Measurements from ENCODE around the gene THOC6.

Gene THOC6

DNA sequence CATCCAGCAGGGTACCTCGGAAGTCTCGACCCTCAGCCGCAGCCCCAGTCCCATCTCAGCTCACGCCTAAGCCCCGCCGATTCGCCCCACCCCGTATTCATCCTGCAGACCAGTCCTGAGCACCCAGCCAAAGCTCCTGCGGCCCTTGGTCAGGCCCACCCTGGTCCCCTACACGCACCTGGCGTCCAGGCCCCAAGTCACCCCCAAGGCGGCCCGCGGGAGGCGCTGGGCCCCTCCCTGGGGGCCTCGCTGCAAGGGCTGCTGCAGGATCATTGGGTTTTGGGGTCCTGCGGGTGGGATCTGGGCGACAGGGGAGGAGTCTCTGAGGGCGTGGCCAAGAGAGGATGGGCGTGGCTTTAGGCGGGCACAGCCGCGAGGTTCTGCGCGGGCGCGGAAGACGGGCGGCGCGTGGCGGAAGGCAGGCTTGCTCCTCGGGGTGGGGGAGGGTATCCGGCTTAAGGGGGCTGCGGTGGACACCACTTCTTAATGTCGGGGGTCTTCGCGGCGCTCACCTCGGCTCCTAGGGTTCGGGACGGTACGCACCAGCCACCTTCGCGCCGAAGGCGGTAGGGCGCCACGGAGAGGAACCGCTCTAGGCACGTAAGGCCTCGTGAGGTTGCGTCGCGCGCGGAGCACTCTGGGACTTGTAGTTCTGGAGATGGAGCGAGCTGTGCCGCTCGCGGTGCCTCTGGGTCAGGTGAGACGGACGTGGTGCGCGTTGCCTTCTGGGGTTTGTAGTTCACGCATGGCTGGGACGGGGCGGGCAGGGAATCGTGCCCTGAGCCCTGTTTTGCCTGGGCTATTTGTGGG, at the start of gene THOC6, which contains the start of gene HCFC1R1:
THOC6 (plus strand) TSS at position 367 of the 810 bp plus-strand sequence; CDS start at position 659, 292 bp downstream.
HCFC1R1 (minus strand) TSS at position 274 of the 810 bp plus-strand sequence; CDS start at position 273, 1 bp downstream.
- DNase-seq = peak; percentile 98

DNA sequence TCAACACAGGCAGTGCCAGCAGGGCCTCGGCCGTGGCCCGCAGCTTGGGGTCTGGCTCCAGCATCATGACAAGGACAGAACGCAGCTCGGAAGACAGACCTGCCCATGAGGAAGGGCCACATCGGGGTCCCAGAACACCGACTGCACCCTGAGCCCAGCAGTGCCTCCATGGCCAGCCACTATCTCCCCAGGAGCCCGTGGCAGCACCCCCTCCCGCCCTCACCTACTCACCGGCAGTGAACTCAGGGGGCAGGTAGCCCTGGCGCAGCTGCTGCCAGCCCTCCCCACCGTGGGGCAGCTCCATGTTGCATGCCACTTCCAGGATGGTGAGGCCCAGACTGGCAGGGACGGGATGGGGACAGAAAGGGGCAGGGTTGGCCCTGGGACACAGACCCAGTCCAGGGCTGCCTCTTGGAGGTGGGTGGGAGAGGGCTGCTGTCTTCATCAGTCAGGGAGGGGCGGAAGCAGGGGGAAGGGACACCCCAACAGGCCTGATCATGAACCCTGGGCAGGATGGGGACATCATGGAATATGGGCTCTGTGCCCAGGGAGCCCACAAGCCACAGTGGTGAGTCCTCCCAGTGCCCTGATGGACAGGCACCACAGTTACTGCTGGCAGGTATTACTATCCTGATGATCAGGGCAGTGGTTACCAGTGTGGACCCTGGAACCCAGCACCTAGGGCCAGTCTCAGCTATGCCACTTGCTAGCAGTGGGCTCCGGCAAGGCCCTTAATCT, 49.3 kb upstream of the THOC6 start:
- no peak for DNase-seq

DNA sequence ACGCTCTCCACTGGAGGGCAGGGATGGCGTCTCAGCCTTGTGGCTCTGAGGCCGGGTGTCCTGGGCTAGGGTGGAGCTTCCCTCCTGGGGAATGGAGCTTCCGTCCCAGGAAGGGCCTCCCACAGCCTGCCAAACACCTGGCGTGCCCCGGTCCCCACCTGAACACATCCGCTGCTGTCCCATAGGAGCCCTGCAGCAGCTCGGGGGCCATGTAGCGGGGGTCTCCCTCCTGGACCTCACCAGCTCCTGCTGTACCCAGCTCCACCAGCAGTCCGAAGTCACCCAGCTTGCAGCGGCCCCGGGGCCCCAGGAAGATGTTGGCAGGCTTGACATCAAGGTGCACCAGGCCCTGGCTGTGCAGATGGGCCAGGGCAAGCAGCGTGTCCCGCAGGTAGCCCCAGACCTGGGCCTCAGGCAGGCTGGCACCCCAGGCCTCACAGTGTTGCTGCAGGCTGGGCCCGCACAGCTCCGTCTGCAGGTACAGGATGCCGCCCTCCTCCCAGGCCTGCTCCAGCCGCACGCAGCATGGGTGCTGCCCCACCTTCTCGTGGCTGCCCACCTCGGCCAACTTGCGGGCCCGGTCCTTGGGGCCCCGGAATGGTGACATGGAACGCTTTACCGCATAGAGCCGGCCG, 48.6 kb upstream of the THOC6 start:
- DNase-seq = no peak

DNA sequence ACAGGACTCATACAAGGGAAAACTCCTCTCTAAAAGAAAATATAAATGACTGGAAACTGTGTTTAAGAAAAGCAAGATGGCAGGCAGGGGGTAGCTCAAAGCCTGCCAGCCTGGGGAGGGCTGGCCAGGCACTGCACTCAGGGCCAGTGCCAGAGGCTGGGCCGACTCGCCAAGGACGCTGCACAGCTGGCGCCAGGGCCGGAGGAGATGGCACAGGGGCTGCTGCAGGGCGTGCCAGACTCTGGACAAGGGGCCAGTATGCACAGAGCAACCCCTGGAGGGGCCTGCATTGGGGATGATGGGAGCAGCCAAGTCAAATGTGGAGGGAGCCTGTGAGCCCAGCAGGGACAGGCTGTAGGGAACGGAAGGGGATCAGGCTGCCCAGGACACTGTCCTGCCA, 47.6 kb upstream of the THOC6 start:
- DNase-seq = no peak

DNA sequence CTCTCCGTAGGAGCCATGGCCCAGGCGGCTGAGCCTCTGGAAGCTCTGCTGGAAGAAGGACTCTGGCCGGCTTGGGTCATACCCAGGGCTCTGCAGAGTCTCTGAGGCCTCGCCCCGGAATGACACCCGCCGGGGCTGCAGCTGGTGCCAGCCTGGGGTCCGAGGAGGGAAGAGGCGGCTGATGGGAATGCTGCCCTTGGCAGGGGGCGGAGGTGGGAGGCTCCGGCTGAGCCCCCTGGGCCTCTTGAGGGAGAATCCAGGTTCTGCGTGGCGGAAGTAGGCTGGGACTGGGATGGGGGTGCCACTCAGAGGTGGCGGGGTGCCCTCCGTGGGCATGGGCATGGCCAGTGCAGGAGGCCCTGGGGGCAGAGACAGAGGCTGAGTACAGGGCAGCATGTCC, 47.2 kb upstream of the THOC6 start:
- no peak for DNase-seq

DNA sequence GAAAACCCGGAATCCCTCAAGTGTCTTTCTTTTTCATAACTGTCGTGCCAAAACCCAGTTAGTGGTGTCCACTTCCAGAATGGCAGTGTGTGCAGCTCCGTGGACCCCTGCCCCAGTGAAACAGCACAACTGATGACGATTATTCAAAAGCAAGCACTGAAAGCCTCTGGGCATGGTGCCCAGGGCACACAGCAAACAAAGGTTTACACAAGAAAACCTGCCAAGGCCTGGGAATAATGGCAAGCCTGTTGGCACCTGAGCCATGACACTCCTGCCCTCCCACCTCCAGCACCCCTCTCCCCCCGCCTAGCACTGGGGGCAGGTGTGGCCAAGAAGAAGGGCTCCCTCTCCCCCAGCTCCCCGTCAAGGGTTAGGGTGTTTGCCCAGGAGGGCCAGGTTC, 46.4 kb upstream of the THOC6 start:
- DNase-seq = no peak

DNA sequence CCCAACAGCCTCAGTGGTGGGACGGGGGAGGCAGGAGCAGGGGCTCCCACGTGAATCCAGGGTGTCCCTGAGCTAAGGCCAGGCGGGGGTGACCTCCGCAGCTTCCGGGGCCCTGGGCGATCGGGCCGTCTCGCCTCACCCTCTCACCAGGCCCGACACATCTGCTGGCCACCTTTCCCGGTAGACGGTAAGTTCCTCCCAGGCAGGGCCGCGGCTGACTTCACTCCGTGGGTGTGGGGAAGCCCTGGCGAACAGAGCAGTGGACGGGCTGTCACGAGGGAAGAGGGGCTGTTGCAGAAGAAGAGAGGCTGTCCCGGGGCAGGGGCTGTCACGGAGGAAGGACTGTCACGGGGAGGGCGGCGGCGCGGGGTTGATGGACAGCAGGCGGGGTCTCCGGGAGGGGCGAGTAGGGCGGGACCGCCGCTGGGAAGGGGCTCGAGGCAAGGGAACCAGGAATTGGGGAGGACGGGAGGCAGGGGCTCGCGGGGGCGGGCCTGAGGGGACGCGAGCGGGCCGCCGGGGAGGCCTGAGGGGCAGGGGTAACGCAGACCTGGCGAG, 44.1 kb upstream of the THOC6 start:
- DNase-seq = peak; percentile 47

DNA sequence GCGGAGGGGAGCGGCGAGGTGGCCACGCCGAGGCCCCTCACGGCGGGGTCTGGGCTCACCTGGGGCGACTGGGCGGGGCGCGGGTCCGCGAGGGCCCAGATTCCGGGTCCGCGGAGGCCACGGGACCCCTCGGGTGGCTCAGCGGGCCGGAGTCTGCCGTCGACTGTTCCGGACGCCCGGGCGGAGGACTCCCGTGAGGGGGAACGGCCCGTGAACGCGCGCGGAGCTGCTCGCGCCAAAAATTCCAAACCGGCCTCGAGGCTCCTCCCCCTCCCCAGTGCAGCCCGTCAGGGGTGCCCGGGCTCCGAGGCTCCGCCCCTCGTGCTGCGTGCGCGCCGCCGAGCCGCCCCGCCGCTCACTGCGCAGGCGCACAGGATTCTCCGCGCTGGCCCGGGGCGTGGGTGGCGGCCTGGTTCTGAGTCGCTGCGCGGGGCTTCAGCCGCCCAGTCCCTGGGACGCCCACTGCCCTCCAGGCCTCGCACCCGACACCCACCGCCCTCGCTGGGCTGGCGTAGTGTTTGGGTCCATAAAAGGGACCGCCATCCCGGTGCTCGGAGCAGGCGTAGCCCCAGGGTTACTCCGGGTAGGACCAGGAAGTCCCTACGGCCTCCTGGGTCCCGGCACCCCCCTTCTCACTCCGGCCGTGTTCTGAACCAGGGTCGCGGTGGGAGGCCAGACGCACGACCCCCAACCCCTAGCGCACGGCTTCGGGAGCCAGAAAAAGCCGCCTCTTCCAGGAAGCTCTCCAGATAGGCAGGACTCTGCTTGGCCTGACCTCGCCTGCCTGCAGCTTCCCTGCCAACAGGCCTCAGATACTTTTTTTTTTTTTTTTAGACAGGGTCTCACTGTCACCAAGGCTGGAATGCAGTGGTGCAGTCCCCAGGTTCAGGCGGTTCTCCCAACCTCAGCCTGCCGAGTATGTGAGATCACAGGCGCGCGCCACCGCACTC, 43.3 kb upstream of the THOC6 start, which contains the start of gene PKMYT1:
PKMYT1 (minus strand) TSS at position 220 of the 950 bp plus-strand sequence. CDS start 789 bp downstream, outside the sequence.
- DNase-seq = peak; percentile 96

DNA sequence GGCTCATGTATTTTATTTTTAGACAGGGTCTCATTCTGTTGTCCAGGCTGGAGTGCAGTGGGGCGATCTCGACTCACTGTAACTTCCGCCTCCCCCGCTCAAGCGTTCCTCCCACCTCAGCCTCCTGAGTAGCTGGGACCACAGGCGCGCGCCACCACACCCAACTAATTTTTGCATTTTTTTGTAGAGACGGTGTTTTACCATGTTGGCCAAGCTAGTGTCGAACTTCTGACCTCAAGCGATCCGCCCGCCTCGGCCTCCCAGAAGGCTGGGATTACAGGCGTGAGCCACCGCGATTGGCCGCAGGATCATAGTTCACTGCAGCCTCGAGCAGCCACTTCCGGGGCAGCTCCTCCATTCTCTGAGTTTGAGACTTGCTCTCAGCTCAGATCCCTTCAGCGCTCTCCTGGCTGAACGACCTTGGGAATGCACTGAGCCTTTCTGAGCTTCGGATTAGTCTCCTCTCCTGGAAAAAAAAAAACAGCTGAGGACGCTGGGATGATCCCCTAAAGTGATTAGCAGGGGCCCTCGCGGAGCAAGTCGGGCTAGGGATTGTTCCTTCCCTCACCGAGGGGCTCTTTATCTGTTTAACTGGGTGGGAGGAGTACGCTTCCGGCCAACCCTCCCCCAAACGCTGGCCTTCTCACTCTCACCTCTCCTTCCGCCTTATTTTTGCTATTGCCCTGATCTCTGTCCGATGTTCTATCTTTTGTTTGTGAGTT, 42.5 kb upstream of the THOC6 start:
- DNase-seq = no peak

DNA sequence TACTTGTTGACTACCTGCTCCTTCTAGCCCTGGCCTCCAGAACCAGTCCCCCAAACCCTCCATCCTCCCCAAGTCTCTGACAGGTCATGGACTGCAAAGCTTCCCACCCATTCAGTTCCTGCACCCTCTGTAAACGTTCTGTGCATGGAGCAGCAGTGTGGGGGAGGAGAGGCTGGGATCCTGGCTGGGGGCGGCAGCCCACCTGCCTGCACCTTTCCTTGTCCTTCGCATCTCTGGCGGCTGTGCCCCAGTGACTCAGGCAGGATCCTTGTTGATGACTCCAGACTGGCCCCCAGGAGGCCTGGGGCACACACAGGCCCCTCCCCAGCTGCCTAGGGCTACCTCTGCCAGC, 42.0 kb upstream of the THOC6 start:
- DNase-seq = no peak

DNA sequence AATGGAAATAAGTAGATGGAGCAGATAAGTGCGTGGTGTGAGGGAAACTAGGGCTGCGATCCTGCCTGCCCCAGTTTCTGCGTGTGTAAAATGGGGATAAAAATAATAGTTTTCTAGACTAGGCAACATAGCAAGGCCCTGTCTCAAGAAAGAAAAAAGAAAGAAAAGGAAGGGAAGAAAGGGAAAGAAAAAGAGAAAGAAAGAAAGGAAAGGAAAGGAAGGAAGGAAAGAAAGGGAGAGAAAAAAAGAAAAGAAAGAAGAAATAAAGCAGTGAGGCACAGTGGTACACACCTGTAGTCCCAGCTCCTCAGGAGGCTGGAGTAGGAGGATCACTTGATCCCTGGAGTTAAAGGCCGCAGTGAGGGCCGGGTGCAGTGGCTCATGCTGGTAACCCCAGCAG, 41.4 kb upstream of the THOC6 start:
- no peak for DNase-seq

DNA sequence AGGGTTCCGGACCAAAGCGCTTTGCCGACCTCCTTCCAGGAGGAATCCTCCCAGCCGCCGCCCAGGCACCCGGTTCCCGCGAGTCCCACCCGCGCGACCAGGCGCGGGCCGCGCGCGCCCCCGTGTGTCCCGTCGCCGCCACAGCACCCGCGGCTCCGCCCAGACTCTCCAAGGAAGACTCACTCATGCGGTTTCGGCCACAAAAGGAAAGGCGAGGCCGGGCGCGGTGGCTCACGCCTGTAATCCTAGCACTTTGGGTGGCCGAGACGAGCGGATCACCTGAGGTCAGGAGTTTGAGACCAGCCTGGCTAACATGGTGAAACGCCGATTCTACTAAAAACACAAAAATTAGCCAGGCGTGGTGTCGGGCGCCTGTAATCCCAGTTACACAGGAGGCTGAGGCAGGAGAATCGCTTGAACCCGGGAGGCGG, 40.1 kb upstream of the THOC6 start:
- DNase-seq = peak; percentile 88

DNA sequence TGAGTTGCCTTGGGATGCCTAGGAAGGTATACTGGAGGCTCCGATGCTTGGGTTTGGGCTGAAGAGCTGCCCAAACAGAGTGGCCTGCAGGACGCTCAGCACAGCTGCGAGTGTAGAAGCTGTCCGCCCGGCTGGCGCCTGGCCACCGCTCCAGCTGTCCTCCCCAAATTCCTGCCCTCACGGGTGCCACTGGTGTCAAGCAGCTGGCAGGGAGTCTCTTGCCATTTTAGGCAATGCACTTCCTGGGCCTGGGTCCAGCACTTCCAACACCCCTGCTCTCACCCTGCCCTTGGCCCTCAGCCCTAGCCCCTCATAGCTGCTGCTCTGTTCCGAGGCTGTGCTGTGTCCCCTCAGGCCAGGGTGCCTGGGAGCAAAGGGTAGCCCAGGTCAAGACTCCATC, 38.4 kb upstream of the THOC6 start:
- DNase-seq = no peak

DNA sequence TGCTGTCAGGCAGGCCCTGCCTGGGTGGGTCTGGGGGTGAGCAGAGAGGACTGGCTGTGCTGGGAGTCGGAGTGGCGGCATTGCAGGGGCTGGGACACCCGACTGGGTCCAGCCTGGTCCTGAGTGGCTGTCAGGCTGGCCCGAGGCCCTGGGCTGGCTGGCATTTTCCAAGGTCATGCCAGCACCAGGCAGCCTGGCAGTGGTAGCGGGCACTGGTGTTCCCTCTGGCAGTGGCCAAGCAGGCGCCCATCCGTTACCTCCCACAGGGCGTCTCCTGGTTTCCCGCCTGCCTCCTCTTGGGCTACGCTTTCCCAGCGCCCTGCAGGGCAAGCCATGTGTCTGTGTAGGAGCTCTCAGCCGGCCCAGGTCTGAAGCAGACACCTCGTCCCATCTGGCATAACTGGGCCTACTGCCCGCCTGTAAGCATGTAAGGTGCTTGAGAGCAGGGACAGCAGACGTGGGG, 37.9 kb upstream of the THOC6 start:
- DNase-seq = no peak

DNA sequence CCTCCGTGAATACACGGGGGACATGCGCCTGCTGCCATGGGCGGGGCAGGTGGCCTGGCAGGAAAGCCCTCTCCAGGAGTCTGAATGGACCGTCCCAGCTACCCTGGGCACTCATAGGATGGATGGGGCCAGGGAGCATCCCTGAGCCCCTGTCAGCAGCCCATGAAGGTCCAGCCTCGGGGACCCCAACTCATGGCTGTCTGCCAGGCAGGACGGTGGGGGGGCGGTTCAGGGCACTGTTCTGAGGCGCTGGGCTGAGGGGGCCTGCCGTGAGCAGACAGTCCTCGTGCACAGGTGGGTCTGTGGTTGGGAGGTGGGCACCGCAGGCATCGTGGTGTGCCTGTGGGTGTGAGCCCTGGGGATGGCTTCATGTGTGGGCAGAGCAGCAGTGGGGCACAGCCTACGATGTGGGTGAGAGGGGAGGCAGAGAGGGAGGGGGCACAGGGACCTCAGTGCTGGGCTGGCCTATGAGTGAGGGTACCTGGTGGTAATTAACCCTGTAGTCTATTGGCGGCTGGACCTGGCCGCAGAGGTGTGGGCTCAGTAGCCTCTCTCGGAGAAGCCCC, 37.1 kb upstream of the THOC6 start:
- DNase-seq = no peak

DNA sequence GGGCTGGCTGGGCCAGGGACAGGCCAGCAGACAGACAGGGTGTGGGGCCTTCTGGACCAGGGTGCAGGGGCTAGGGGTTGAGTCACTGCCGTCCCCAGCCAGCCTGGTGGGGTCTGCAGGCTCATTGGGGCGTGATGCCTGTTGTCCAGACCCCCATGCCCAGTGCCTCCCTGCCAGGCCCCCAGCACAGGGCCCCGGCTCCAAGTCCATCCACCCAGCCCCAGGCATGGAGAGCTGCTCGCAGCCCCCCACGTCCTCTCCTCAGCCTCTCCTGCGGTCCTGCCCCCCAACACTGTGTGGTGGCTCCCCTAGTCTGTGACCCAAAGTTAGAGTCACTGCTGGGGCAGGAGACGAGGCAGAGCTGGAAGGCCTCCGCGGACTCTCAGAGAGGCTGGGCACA, 36.5 kb upstream of the THOC6 start:
- DNase-seq = no peak

DNA sequence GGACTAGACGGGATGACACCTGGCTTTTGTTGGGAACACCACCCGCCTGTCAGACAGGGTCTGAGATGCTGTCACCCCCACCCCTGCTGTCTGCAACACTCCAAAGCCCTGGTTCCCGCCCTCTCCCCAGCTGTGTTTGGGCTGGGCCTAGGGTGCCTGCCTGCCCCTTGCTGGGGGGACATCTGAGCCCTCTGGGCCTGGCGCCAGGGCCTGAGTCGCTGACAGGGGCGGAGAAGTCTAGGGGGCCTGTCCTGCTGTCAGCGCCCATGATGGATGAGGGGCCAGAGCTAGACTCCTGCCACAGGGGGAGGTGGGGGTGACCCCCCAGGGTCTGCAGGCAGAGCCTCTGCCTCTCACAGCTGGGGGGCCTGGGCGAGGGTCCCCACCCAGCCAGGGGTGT, 36.0 kb upstream of the THOC6 start:
- DNase-seq = no peak

DNA sequence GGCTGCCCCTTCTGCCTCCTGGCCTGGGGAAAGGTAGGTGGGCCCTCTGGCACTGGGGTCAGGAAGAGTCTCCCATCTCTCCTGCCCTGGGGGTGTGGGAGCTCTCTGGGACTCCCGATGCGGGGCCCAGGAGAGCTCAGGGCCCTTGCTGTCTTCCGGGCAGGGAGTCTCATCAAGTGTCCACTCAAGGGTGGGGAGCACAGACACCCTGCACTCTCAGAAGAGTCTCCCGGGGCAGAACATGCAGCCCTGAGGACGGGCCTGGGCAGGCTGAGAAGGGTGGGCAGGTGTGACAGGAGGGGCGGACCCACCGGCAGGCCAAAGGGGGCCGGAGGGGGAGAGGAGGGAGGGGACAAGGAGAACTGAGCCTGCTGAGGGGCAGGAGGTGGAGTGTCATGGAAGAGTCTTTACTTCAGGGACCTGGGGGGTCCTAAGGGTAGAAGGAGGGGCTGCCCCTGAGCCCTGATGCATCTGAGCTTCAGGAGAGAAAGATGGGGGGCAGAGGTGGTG, 35.2 kb upstream of the THOC6 start:
- no peak for DNase-seq

DNA sequence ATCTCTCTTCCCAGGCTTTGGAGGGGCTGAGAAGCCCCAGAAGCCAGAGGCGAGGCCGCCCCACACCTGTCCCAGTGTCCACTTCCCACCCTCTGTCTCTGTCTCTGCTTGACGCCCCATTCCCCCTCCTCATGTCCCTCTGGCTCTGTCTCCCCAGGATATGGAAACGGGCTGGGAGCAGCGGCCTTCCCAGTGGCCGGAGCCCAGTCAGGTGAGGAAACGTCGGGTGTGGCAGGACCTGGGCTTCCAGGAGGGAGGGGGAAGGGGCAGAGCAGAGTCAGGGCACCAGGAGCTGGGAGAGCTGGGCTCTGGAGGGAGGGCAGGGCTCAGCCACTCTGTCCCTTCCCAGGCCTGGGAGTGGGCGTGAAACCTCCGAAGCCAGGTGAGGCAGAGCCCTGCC, 32.9 kb upstream of the THOC6 start:
- no peak for DNase-seq

DNA sequence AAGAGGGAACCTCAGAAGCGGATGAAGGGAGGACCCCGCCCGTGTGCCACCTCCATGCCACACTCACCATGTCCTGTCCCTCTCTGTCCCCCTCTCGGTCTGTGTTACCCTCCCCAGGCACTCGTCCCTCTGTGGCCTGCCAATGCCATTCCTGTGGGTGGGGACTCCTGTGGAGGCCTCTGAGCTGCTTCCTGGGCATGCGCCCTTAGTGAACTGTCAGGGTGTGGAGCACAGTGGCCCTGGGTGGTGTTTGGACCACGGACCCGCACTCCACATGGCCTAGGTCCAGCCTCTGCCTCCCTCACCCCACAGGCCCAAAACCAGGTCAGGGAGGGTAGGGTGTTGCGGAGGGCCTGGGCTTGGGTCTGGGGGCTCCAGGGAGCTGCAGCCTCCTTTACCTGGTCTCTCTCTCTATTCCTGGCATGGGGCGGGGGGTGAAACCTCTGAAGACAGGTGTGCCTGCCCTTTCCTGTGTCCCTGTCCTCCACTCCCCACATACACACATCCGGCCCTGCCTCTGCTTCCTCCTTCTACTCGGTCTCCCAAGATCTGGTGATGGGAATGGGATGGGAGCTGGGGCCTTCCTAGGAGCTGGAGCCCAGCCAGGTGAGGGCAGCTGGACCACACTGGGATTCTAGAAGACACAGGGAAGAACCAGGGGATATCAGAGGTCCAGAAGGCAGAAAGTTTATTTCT, 32.1 kb upstream of the THOC6 start:
- no peak for DNase-seq

Data from activated CD4-positive, alpha-beta T cell treated with anti-CD3 and anti-CD28 coated beads for 48 hours (primary cell).